Heart left ventricle (tissue), 16 donors: ENCODE results near the gene RPL18A. TPM values are rescaled to one million over a fixed set of nuclear protein-coding genes. Genes with fewer than 3 reads are reported as not detected.

Source experiments
- ATAC-seq, 4 donors: fragments of 200-7000 bp; cut with Tn5 transposase; one replicate each; pipeline ENCODE4 v1.9.1; 2020 to 2022; ENCODE audit warnings: moderate library complexity in 4 of 4, mild to moderate bottlenecking in 3 of 4, moderate number of reproducible peaks in 1 of 4
- DNase-seq, 5 donors: peaks; one replicate each; pipeline ENCODE4 v3.0.0-alpha.2; 2020
- H3K27ac ChIP-seq, 12 donors: fragments of 200-600 bp; sonication (generic) in 4 of 12; one replicate each; pipeline versions ENCODE4 v1.5.0 to v1.8.0; 2016 to 2022; ENCODE audit warnings: mild to moderate bottlenecking in 2 of 12
- H3K27me3 ChIP-seq, 9 donors: fragments of 200-600 bp; sonication (generic) in 2 of 9; one replicate each; pipeline versions ENCODE4 v1.5.1 to v1.8.0; 2016 to 2022; ENCODE audit warnings: mild to moderate bottlenecking in 3 of 9
- H3K36me3 ChIP-seq, 9 donors: fragments of 200-600 bp; sonication (generic) in 2 of 9; one replicate each; pipeline versions ENCODE4 v1.5.0 to v1.8.0; 2018 to 2022; ENCODE audit warnings: mild to moderate bottlenecking in 2 of 9
- H3K4me1 ChIP-seq, 12 donors: fragments of 200-600 bp; sonication (generic) in 4 of 12; one replicate each; pipeline versions ENCODE4 v1.5.0 to v1.8.0; 2016 to 2022; ENCODE audit warnings: mild to moderate bottlenecking in 3 of 12
- H3K4me3 ChIP-seq, 12 donors: fragments of 200-600 bp; sonication (generic) in 4 of 12; one replicate each; pipeline versions ENCODE4 v1.5.0 to v1.8.0; 2017 to 2022; ENCODE audit warnings: mild to moderate bottlenecking in 9 of 12, moderate library complexity in 4 of 12
- H3K9me3 ChIP-seq, 12 donors: fragments of 200-600 bp; sonication (generic) in 4 of 12; one replicate each; pipeline versions ENCODE4 v1.5.0 to v1.8.0; 2016 to 2022; ENCODE audit warnings: mild to moderate bottlenecking in 1 of 12
- CTCF ChIP-seq, 12 donors: fragments of 200-600 bp; sonication (generic) in 4 of 12; IDR thresholded peaks; one replicate each; pipeline versions ENCODE4 v1.5.0 to v1.8.0; 2018 to 2022; ENCODE audit warnings: antibody characterized with exemption in 12 of 12, mild to moderate bottlenecking in 5 of 12
- POLR2A ChIP-seq, 2 donors: fragments of 450-650 bp; IDR thresholded peaks; one replicate each; pipeline ENCODE4 v1.6.1; 2017; ENCODE audit warnings: antibody characterized with exemption in 2 of 2, mild to moderate bottlenecking in 2 of 2, moderate library complexity in 2 of 2
- WGBS, 4 donors: extraction: QIAGEN DNeasy Blood & Tissue Kit in 2 of 4; methylation state at CpG; one replicate each; pipeline versions ENCODE4 v1.1.5 to v1.1.7; 2013 to 2018; 5-methylcytosine and 5-hydroxymethylcytosine counted together
- intact Hi-C, 10 donors: fragments of 100-400 bp; cut with DNase I; formaldehyde crosslinking; loops; one replicate each; pipeline versions ENCODE4 v1.11.1 to v1.14.2; 2022
- polyA plus RNA-seq, 2 donors: library from polyadenylated mRNA; stranded (reverse); fragments of 200-250 nt; gene quantifications; one replicate each; pipeline ENCODE4 v1.2.3, GENCODE V29; 2013
- total RNA-seq, 9 donors: library from RNA; depleted of rRNA in 2 of 9; stranded (reverse); fragments of >200 nt in 2 of 9; fragmentation: NEBNext Ultra II Directional in 3 of 9; extraction: Animal tissue kit (Norgen Biotek cat#: 25700) in 3 of 9; gene quantifications; one replicate each; pipeline versions ENCODE4 v1.1.0 to v1.2.4, GENCODE V29; 2016 to 2023
- donor health status: ischemic (EF 13 %, LVEDD 7.1; RV severe dilation, severe dysfunction).
- donor health status: healthy with polysubstance abuse.
- donor health status: DM: no; HTN: yes; CAD: no.
- donor health status: DM: no; HTN: no; CAD: no.
- donor health status: ischemic (EF 25% LVEDD 6.9; RV normal size, moderate dysfunction).
- donor health status: ischemic (EF 25% LVEDD 5.7; RV mildly dilated, moderate dysfunction).
- donor health status: healthy.
- donor health status: DM: yes; HTN: yes; CAD: no.
- donor health status: ischemic (EF 35%, LVEDD 5.7; RV mildly dilated, moderate dysfunction).
- donor health status: nonischemic (EF 11% LVEDD 7.7; RV severe dilation, severe dysfunction).
- donor health status: DM: yes; HTN: yes; CAD: no.
- donor health status: PGD.
- donor health status: ischemic (EF 29% LVEDD 5.4; RV normal size, mild dysfunction).
- donor health status: nonischemic (EF 23%, LVEDD 6.1; RV moderate dilation, normal function).

RPL18A gene
- total and polyA plus RNA-seq, 11 donors, result 566 to 2,031 (median 765) TPM

GRCh38 chr19:17841371-17841809 is 18.3 kb upstream of the RPL18A start:
- 31 to 42% (median 38%) methylated on average over 23 to 30 of the region's 30 CpGs for WGBS, 4 donors
- Histone ChIP-seq H3K4me3 (peak overlapping the region in 8 of 12 donors; percentile 14 to 52 (median 33)), H3K27me3 (peaks cover 0 to 38% (median 9%) of the 10 kb centered on the region in 9 donors), H3K4me1 (peaks cover 0 to 40% (median 2%) of the 10 kb centered on the region in 12 donors), H3K27ac (no peak overlapping the region), H3K9me3 (no peaks in the 10 kb centered on the region), H3K36me3 (peaks cover 0 to 76% (median 0%) of the 10 kb centered on the region in 9 donors)
- TF ChIP-seq CTCF (IDR thresholded peaks at IDR 0.05) (no peak), POLR2A (IDR thresholded peaks at IDR 0.05) (no peak)
- intact Hi-C loops, result no loop called here
- ATAC-seq (peak in 2 of 4 donors; percentile 12 to 20), DNase-seq (no peak)

- ATAC-seq (peak; percentile 73 to 84 (median 82)), DNase-seq (peak; percentile 70 to 87 (median 76))
- 18 to 28% (median 23%) methylated on average over 29 to 56 of the region's 56 CpGs for WGBS, 4 donors
- Histone ChIP-seq H3K4me1 (peaks cover 0 to 46% (median 2%) of the 10 kb centered on the region in 12 donors), H3K27ac (peak overlapping the region in 3 of 12 donors; percentile 24 to 36 (median 34)), H3K4me3 (peak overlapping the region in 9 of 12 donors; percentile 25 to 52 (median 30)), H3K9me3 (no peaks in the 10 kb centered on the region), H3K36me3 (peaks cover 0 to 69% (median 0%) of the 10 kb centered on the region in 9 donors), H3K27me3 (peaks cover 0 to 45% (median 9%) of the 10 kb centered on the region in 9 donors)
- intact Hi-C loops, result no loop called here
- TF ChIP-seq POLR2A (IDR thresholded peaks at IDR 0.05), result no peak
- TF ChIP-seq CTCF (IDR thresholded peaks at IDR 0.05), result no peak
Observed at GRCh38 chr19:17841810-17842662, 17.7 kb upstream of the RPL18A start.

- Histone ChIP-seq H3K9me3 (no peaks in the 10 kb centered on the region), H3K36me3 (peaks cover 0 to 63% (median 0%) of the 10 kb centered on the region in 9 donors), H3K27ac (peak overlapping the region in 3 of 12 donors; percentile 24 to 36 (median 34)), H3K27me3 (peaks cover 0 to 48% (median 9%) of the 10 kb centered on the region in 9 donors), H3K4me1 (peaks cover 0 to 51% (median 4%) of the 10 kb centered on the region in 12 donors), H3K4me3 (peak overlapping the region in 9 of 12 donors; percentile 25 to 52 (median 28))
- no peak for TF ChIP-seq POLR2A (IDR thresholded peaks at IDR 0.05)
- no peak for TF ChIP-seq CTCF (IDR thresholded peaks at IDR 0.05)
- intact Hi-C loops, result no loop called here
- ATAC-seq (no peak), DNase-seq (no peak)
- 63 to 80% (median 70%) methylated on average over 12 to 20 of the region's 20 CpGs for WGBS, 4 donors
Observed at GRCh38 chr19:17842663-17843291, 16.9 kb upstream of the RPL18A start.
